Prostate gland (tissue), 2 donors: ENCODE measurements around the gene ZNF415.

Experiments used
- POLR2AphosphoS5 ChIP-seq: sonication (generic); formaldehyde crosslinking; IDR thresholded peaks from one replicate; pipeline ENCODE4 v1.6.1; 2017; ENCODE audit warnings: antibody characterized with exemption
- TF ChIP-seq, protein P1 (sequence below), 4 experiments: fragments of 200-600 bp in 2 of 4; fragments of 450-650 bp in 2 of 4; sonication (generic) in 2 of 4; IDR thresholded peaks; 1 replicate in 3 of 4; 2 replicates in 1 of 4; pipeline ENCODE4 v1.5.1; 2016 to 2019; ENCODE audit warnings: antibody characterized with exemption in 4 of 4, mild to moderate bottlenecking in 2 of 4, moderate library complexity in 2 of 4

DNA sequence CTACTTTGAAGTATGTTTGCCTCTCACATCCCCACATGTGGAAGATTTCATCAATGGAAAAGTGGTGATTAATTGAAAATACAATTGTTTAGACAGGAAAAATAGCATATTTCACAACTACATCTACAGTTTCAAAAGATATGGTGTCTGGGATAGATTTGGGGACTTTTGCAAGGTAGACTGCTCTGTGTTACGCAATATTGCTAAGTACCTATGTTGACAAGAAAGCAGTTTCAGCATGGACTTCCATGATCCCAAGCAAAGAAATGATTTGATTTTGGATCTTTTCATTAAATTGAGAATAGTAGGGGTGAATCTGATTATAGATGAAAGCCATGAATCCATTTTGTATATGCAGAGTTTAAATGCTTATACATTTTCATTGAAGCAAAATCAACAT lies 40.0 kb downstream of the ZNF415 start:
- TF ChIP-seq, protein P1, sequence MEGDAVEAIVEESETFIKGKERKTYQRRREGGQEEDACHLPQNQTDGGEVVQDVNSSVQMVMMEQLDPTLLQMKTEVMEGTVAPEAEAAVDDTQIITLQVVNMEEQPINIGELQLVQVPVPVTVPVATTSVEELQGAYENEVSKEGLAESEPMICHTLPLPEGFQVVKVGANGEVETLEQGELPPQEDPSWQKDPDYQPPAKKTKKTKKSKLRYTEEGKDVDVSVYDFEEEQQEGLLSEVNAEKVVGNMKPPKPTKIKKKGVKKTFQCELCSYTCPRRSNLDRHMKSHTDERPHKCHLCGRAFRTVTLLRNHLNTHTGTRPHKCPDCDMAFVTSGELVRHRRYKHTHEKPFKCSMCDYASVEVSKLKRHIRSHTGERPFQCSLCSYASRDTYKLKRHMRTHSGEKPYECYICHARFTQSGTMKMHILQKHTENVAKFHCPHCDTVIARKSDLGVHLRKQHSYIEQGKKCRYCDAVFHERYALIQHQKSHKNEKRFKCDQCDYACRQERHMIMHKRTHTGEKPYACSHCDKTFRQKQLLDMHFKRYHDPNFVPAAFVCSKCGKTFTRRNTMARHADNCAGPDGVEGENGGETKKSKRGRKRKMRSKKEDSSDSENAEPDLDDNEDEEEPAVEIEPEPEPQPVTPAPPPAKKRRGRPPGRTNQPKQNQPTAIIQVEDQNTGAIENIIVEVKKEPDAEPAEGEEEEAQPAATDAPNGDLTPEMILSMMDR (IDR thresholded peaks at IDR 0.05) = no peak
- no peak for TF ChIP-seq POLR2AphosphoS5
